Measurements from ENCODE around the gene SLC7A6.

GRCh38 chr16:68214726-68215125 lies 49.6 kb upstream of the SLC7A6 start:
- no peak for TF ChIP-seq CTCF (IDR thresholded peaks at IDR 0.05)
- no peak for TF ChIP-seq POLR2AphosphoS5 (IDR thresholded peaks at IDR 0.05)

All from prostate gland (tissue), 2 donors.